Endodermal cell (in vitro differentiated cells): ENCODE measurements around the gene TMEM86B. TPM values are rescaled to one million over a fixed set of nuclear protein-coding genes. Genes with fewer than 3 reads are reported as not detected.

Experiments used
- DNase-seq: peaks from one replicate; pipeline ENCODE4 v3.0.0-alpha.2; 2017
- H3K27ac ChIP-seq: 2 replicates; pipeline ENCODE4 v1.5.1; 2013; ENCODE audit warnings: mild to moderate bottlenecking, low read depth, low read length, moderate library complexity
- H3K27me3 ChIP-seq: 2 replicates; pipeline ENCODE4 v1.6.1; 2013; ENCODE audit warnings: mild to moderate bottlenecking, low read length, moderate library complexity; ENCODE audit not compliant: insufficient read depth, control insufficient read depth, poor library complexity, severe bottlenecking
- H3K36me3 ChIP-seq: 2 replicates; pipeline ENCODE4 v1.7.0; 2013; ENCODE audit warnings: mild to moderate bottlenecking, low read length, moderate library complexity; ENCODE audit not compliant: control insufficient read depth, insufficient read depth
- H3K4me1 ChIP-seq: one replicate; pipeline ENCODE4 v1.7.0; 2013; ENCODE audit warnings: low read length; ENCODE audit not compliant: control insufficient read depth, insufficient read depth
- H3K4me3 ChIP-seq: 2 replicates; pipeline ENCODE4 v1.5.1; 2013; ENCODE audit warnings: mild to moderate bottlenecking, low read length, moderate library complexity
- H3K9ac ChIP-seq: 2 replicates; pipeline ENCODE4 v1.6.1; 2013; ENCODE audit warnings: mild to moderate bottlenecking, low read length, moderate library complexity; ENCODE audit not compliant: poor library complexity, severe bottlenecking; ENCODE audit errors: extremely low read depth
- H3K9me3 ChIP-seq: 2 replicates; pipeline ENCODE4 v1.6.1; 2013; ENCODE audit warnings: mild to moderate bottlenecking, low read length, moderate library complexity; ENCODE audit not compliant: control insufficient read depth
- H3K27ac Mint-ChIP-seq: 2 replicates; pipeline ENCODE4 v1.8.0; 2020; ENCODE audit warnings: mixed read lengths
- H3K27me3 Mint-ChIP-seq: 2 replicates; pipeline ENCODE4 v1.8.0; 2021; ENCODE audit warnings: mild to moderate bottlenecking, mixed read lengths; ENCODE audit not compliant: insufficient read depth
- H3K36me3 Mint-ChIP-seq: 2 replicates; pipeline ENCODE4 v1.8.0; 2020; ENCODE audit warnings: low read depth, mixed read lengths
- H3K4me1 Mint-ChIP-seq: 2 replicates; pipeline ENCODE4 v1.8.0; 2020; ENCODE audit warnings: mixed read lengths
- H3K4me3 Mint-ChIP-seq: 2 replicates; pipeline ENCODE4 v1.8.0; 2020; ENCODE audit warnings: mild to moderate bottlenecking, moderate library complexity, mixed read lengths
- H3K9me3 Mint-ChIP-seq: 2 replicates; pipeline ENCODE4 v1.8.0; 2020; ENCODE audit warnings: mild to moderate bottlenecking, mixed read lengths
- WGBS, 2 experiments: methylation state at CpG; one replicate each; pipeline versions ENCODE4 v1.1.5 to v1.1.7; 2013; ENCODE audit warnings: missing lambda C conversion rate in 2 of 2, mixed read lengths in 1 of 2; ENCODE audit not compliant: insufficient coverage in 1 of 2, insufficient read length in 1 of 2; 5-methylcytosine and 5-hydroxymethylcytosine counted together
- total RNA-seq, 2 donors: library from RNA; stranded (reverse); fragmentation: NEBNext Ultra II Directional in 1 of 2; extraction: Animal tissue kit (Norgen Biotek cat#: 25700) in 1 of 2; gene quantifications; 2 replicates in 1 of 2; 3 replicates in 1 of 2; pipeline ENCODE4 v1.2.1, GENCODE V29; 2021
- TF ChIP-seq, protein P1 (sequence below): fragments of 200-600 bp; sonication (generic); conservative IDR thresholded peaks from 2 replicates; pipeline ENCODE4 v1.5.0; 2021; ENCODE audit warnings: antibody characterized with exemption, mild to moderate bottlenecking

Gene TMEM86B
- total RNA-seq, 2 donors from 2014 or later: 2.9 to 5.9 TPM

DNA sequence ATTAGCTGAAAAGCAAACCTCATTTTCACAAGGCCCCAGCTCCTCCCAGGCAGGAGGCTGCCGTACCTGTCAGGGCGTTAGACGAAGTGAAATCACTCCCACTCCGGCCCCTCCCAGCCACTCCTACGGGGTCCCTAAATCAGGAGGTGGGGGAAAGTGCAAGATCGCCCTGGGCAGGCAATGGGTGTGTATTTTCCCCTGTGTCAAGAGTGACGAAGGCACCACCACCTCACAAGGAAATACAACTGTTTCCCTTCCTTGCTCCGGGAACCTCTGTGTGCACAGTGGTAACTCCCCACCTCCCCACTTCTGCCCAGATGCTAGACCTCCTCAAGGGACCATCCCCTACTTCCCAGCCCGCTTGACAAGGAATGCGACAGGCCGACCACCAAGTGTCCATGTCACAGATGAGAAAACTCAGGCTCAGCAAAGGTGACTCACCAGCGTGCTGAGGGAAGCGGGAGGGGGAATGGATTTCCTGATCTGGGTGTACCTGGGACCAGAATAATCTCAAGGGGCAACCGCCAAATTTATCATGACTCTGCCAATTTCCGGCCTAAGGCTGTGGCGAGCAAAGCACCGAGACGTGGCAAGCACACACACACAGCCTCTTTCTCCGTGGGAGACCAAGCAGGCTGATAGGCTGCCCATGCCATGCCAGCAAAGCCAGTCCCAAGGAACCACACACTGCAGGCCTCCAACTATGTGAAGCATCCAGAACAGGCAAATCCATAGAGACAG, 22.9 kb upstream of the TMEM86B start:
- H3K9ac ChIP-seq: no peak overlapping the region
- TF ChIP-seq, protein P1, sequence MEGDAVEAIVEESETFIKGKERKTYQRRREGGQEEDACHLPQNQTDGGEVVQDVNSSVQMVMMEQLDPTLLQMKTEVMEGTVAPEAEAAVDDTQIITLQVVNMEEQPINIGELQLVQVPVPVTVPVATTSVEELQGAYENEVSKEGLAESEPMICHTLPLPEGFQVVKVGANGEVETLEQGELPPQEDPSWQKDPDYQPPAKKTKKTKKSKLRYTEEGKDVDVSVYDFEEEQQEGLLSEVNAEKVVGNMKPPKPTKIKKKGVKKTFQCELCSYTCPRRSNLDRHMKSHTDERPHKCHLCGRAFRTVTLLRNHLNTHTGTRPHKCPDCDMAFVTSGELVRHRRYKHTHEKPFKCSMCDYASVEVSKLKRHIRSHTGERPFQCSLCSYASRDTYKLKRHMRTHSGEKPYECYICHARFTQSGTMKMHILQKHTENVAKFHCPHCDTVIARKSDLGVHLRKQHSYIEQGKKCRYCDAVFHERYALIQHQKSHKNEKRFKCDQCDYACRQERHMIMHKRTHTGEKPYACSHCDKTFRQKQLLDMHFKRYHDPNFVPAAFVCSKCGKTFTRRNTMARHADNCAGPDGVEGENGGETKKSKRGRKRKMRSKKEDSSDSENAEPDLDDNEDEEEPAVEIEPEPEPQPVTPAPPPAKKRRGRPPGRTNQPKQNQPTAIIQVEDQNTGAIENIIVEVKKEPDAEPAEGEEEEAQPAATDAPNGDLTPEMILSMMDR: no peak

DNA sequence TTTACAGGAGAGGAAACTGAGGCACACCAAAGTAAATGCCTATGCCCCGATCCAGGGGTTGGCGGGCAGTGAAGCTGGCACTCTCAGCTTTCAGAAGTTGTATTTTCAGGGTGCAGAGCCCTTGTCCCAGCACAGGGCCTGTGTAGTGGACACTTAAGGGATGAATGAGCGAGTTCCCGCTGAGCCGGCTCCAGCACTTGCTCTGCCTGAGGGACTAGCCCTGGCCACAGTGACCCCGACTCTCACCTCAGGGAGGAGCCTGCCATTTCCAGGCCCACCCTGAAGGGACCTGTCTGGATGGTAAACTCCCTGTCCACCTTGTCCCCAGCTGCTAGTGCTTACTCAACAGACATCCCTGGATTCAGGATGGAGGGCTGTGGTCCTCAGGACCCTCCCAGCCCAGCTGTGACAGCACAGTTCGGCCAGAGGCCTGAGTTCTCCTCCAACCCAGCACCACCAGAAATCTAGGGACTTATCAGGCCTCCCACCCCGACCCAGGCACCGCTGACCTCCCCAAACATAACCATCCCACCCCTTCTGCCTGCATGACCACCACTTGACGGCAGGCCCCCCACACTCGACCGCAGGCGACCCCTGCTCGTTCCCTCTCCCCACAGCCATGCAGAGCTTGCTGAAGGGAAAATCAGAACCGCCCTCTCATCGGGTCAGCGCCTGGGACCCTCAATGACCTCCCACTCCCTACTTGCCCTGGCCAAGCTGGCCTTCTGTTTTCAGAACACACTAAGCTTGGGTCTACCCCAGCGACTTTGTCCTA, 21.9 kb upstream of the TMEM86B start:
- H3K27me3 ChIP-seq: no peaks in the 10 kb centered on the region
- Mint-ChIP-seq H3K27me3 (no peaks in the 10 kb centered on the region), H3K9me3 (no peaks in the 10 kb centered on the region), H3K36me3 (peaks cover 7% of the 10 kb centered on the region), H3K4me3 (no peak overlapping the region), H3K27ac (peak overlapping the region; percentile 44), H3K4me1 (peaks cover 16% of the 10 kb centered on the region)
- H3K4me1 ChIP-seq: no peaks in the 10 kb centered on the region
- 92 to 94% methylated on average over 9 to 18 of the region's 18 CpGs for WGBS, 2 experiments
- peaks cover 9% of the 10 kb centered on the region for H3K36me3 ChIP-seq
- TF ChIP-seq, protein P1: no peak
- no peak for DNase-seq
- H3K27ac ChIP-seq: no peak overlapping the region
- no peak overlapping the region for H3K4me3 ChIP-seq
- no peak overlapping the region for H3K9ac ChIP-seq
- H3K9me3 ChIP-seq: no peaks in the 10 kb centered on the region

More for the DNA sequence above, 22.9 kb upstream of the TMEM86B start:
- Histone ChIP-seq H3K27ac (no peak overlapping the region), H3K27me3 (no peaks in the 10 kb centered on the region), H3K9me3 (no peaks in the 10 kb centered on the region), H3K4me3 (no peak overlapping the region), H3K36me3 (peaks cover 12% of the 10 kb centered on the region), H3K4me1 (peaks cover 10% of the 10 kb centered on the region)
- peak overlapping the region; percentile 75 for H3K27ac Mint-ChIP-seq
- WGBS, 2 experiments: 93 to 94% methylated on average over 17 to 19 of the region's 19 CpGs
- no peaks in the 10 kb centered on the region for H3K27me3 Mint-ChIP-seq
- H3K9me3 Mint-ChIP-seq: no peaks in the 10 kb centered on the region
- peaks cover 3% of the 10 kb centered on the region for H3K36me3 Mint-ChIP-seq
- no peak for DNase-seq
- H3K4me1 Mint-ChIP-seq: peaks cover 27% of the 10 kb centered on the region
- H3K4me3 Mint-ChIP-seq: no peak overlapping the region

GRCh38 chr19:55249841-55250240, 21.3 kb upstream of the TMEM86B start:
- Mint-ChIP-seq H3K27ac (no peak overlapping the region), H3K9me3 (no peaks in the 10 kb centered on the region), H3K4me1 (peaks cover 16% of the 10 kb centered on the region), H3K36me3 (peaks cover 7% of the 10 kb centered on the region), H3K4me3 (no peak overlapping the region), H3K27me3 (no peaks in the 10 kb centered on the region)
- H3K27ac ChIP-seq: no peak overlapping the region
- TF ChIP-seq, protein P1: no peak
- H3K4me1 ChIP-seq: no peaks in the 10 kb centered on the region
- H3K9ac ChIP-seq: no peak overlapping the region
- peaks cover 15% of the 10 kb centered on the region for H3K36me3 ChIP-seq
- no peaks in the 10 kb centered on the region for H3K9me3 ChIP-seq
- no peak overlapping the region for H3K4me3 ChIP-seq
- no peaks in the 10 kb centered on the region for H3K27me3 ChIP-seq
- WGBS, 2 experiments: 96% methylated on average over 4 to 11 of the region's 11 CpGs
- no peak for DNase-seq
